GM21515 (cell line): ENCODE data around the gene MRPS5.

Experiments used
- ATAC-seq: cut with Tn5 transposase; IDR thresholded peaks from one replicate; pipeline ENCODE4 v1.9.1; 2021; ENCODE audit not compliant: unreplicated experiment

MRPS5 gene

GRCh38 chr2:95091885-95092555, 29.6 kb downstream of the MRPS5 start:
- ATAC-seq, result no peak

GRCh38 chr2:95087379-95087778, 34.2 kb downstream of the MRPS5 start:
- no peak for ATAC-seq

GRCh38 chr2:95086017-95086416, 35.6 kb downstream of the MRPS5 start:
- no peak for ATAC-seq

- ATAC-seq, result no peak
Measured at GRCh38 chr2:95082477-95082876, 39.1 kb downstream of the MRPS5 start.

GRCh38 chr2:95079199-95079683, 42.4 kb downstream of the MRPS5 start:
- ATAC-seq, result no peak

- no peak for ATAC-seq
Measured at GRCh38 chr2:95077861-95078603, 43.6 kb downstream of the MRPS5 start.

- no peak for ATAC-seq
Measured at GRCh38 chr2:95077530-95077825, 44.1 kb downstream of the MRPS5 start.

- ATAC-seq, result peak; percentile 79
Measured at GRCh38 chr2:95076705-95077529, 44.7 kb downstream of the MRPS5 start.

GRCh38 chr2:95075440-95076132, 46.0 kb downstream of the MRPS5 start:
- no peak for ATAC-seq

GRCh38 chr2:95074663-95075439, 46.8 kb downstream of the MRPS5 start:
- ATAC-seq, result no peak

- no peak for ATAC-seq
Measured at GRCh38 chr2:95073856-95074662, 47.5 kb downstream of the MRPS5 start.

GRCh38 chr2:95072424-95072823, 49.2 kb downstream of the MRPS5 start:
- ATAC-seq, result no peak

- no peak for ATAC-seq
Measured at GRCh38 chr2:95071856-95072255, 49.8 kb downstream of the MRPS5 start.

GRCh38 chr2:95069465-95069864, 52.1 kb downstream of the MRPS5 start:
- no peak for ATAC-seq

- no peak for ATAC-seq
Measured at GRCh38 chr2:95068256-95068655, 53.4 kb downstream of the MRPS5 start.

- ATAC-seq, result peak; percentile 80
Measured at GRCh38 chr2:95063086-95063958, 58.3 kb downstream of the MRPS5 start.

- no peak for ATAC-seq
Measured at GRCh38 chr2:95062242-95063085, 59.1 kb downstream of the MRPS5 start.
